Trophoblast cell (in vitro differentiated cells and primary cell): Measurements from ENCODE around the gene C10orf90.

Source experiments
- DNase-seq, 2 donors: peaks; one replicate each; pipeline ENCODE4 v3.0.0-alpha.2; 2016
- H2AFZ ChIP-seq: 2 replicates; pipeline ENCODE4 v1.6.1; 2013; ENCODE audit warnings: low read length, moderate library complexity, mild to moderate bottlenecking; ENCODE audit not compliant: insufficient read depth, poor library complexity
- H2AK5ac ChIP-seq: 2 replicates; pipeline ENCODE4 v1.6.1; 2013; ENCODE audit warnings: mild to moderate bottlenecking, low read length
- H2BK120ac ChIP-seq: 2 replicates; pipeline ENCODE4 v1.6.1; 2013; ENCODE audit warnings: low read length, mild to moderate bottlenecking, moderate library complexity; ENCODE audit not compliant: insufficient read depth, poor library complexity
- H2BK12ac ChIP-seq: 2 replicates; pipeline ENCODE4 v1.6.1; 2013; ENCODE audit warnings: mild to moderate bottlenecking, low read length, moderate library complexity
- H2BK5ac ChIP-seq: 2 replicates; pipeline ENCODE4 v1.6.1; 2013; ENCODE audit warnings: low read length, low read depth, moderate library complexity, mild to moderate bottlenecking; ENCODE audit not compliant: poor library complexity
- H3K14ac ChIP-seq: 2 replicates; pipeline ENCODE4 v1.6.1; 2013; ENCODE audit warnings: mild to moderate bottlenecking, low read length
- H3K18ac ChIP-seq: 2 replicates; pipeline ENCODE4 v1.6.1; 2013; ENCODE audit warnings: mild to moderate bottlenecking, low read length
- H3K23ac ChIP-seq: 2 replicates; pipeline ENCODE4 v1.6.1; 2013; ENCODE audit warnings: low read length
- H3K27ac ChIP-seq: 2 replicates; pipeline ENCODE4 v1.5.1; 2013; ENCODE audit warnings: low read depth, mild to moderate bottlenecking, inconsistent platforms, low read length, moderate library complexity
- H3K27me3 ChIP-seq: 2 replicates; pipeline ENCODE4 v1.6.1; 2013; ENCODE audit warnings: inconsistent platforms, mild to moderate bottlenecking, low read length, moderate library complexity; ENCODE audit not compliant: insufficient read depth
- H3K36me3 ChIP-seq, 2 experiments: 1 replicate in 1 of 2; 2 replicates in 1 of 2; pipeline ENCODE4 v1.6.1; 2013; ENCODE audit warnings: low read length in 2 of 2, mild to moderate bottlenecking in 2 of 2, moderate library complexity in 1 of 2; ENCODE audit not compliant: insufficient read depth in 2 of 2, control insufficient read depth in 1 of 2
- H3K4ac ChIP-seq: 2 replicates; pipeline ENCODE4 v1.6.1; 2013; ENCODE audit warnings: low read depth, mild to moderate bottlenecking, low read length, moderate library complexity
- H3K4me1 ChIP-seq, 2 experiments: 1 replicate in 1 of 2; 2 replicates in 1 of 2; pipeline ENCODE4 v1.6.1; 2013; ENCODE audit warnings: low read length in 2 of 2, mild to moderate bottlenecking in 2 of 2, moderate library complexity in 1 of 2; ENCODE audit not compliant: insufficient read depth in 2 of 2, control insufficient read depth in 1 of 2
- H3K4me2 ChIP-seq: 2 replicates; pipeline ENCODE4 v1.6.1; 2013; ENCODE audit warnings: inconsistent platforms, mild to moderate bottlenecking, low read length, moderate library complexity
- H3K4me3 ChIP-seq: 2 replicates; pipeline ENCODE4 v1.5.1; 2013; ENCODE audit warnings: mild to moderate bottlenecking, low read depth, low read length, inconsistent platforms
- H3K79me1 ChIP-seq: one replicate; pipeline ENCODE4 v1.6.1; 2013; ENCODE audit warnings: low read length
- H3K79me2 ChIP-seq: 2 replicates; pipeline ENCODE4 v1.6.1; 2013; ENCODE audit warnings: low read length, mild to moderate bottlenecking; ENCODE audit not compliant: control insufficient read depth, insufficient read depth, poor library complexity
- H3K9ac ChIP-seq: 2 replicates; pipeline ENCODE4 v1.6.1; 2013; ENCODE audit warnings: mild to moderate bottlenecking, low read length
- H3K9me3 ChIP-seq: 2 replicates; pipeline ENCODE4 v1.6.1; 2013; ENCODE audit warnings: low read depth, mild to moderate bottlenecking, control low read depth, inconsistent platforms, low read length; ENCODE audit not compliant: insufficient read depth
- H4K12ac ChIP-seq: 2 replicates; pipeline ENCODE4 v1.6.1; 2013; ENCODE audit warnings: low read depth, mild to moderate bottlenecking, low read length, moderate library complexity
- H4K8ac ChIP-seq: 2 replicates; pipeline ENCODE4 v1.6.1; 2013; ENCODE audit warnings: low read depth, mild to moderate bottlenecking, low read length, moderate library complexity
- H4K91ac ChIP-seq: one replicate; pipeline ENCODE4 v1.6.1; 2013; ENCODE audit warnings: low read depth, mild to moderate bottlenecking, low read length, moderate library complexity
- WGBS: extraction: QIAGEN DNeasy Blood & Tissue Kit; methylation state at CpG from one replicate; pipeline ENCODE4 v1.1.7; 2013; ENCODE audit warnings: missing lambda C conversion rate; ENCODE audit not compliant: insufficient read length, insufficient coverage; ENCODE audit errors: extremely low coverage; 5-methylcytosine and 5-hydroxymethylcytosine counted together

Gene C10orf90

GRCh38 chr10:126394948-126395347, 275.5 kb downstream of the C10orf90 start:
- Histone ChIP-seq H3K23ac (no peak overlapping the region), H3K79me2 (no peaks in the 10 kb centered on the region), H4K12ac (no peak overlapping the region), H3K4me1 (peaks cover 9 to 14% of the 10 kb centered on the region in 2 experiments), H4K8ac (no peak overlapping the region), H3K27me3 (no peaks in the 10 kb centered on the region), H3K79me1 (no peaks in the 10 kb centered on the region), H3K4me3 (no peak overlapping the region), H2BK5ac (no peak overlapping the region), H2BK120ac (no peak overlapping the region), H2AK5ac (no peak overlapping the region), H4K91ac (no peak overlapping the region), H3K14ac (no peak overlapping the region), H3K4me2 (no peak overlapping the region), H3K4ac (no peak overlapping the region), H3K36me3 (no peaks in the 10 kb centered on the region), H3K18ac (no peak overlapping the region), H2BK12ac (no peak overlapping the region), H3K9me3 (no peaks in the 10 kb centered on the region), H3K27ac (no peak overlapping the region), H2AFZ (no peak overlapping the region), H3K9ac (no peak overlapping the region)
- WGBS, result no CpG with 5 or more reads among the region's 2 CpGs
- no peak for DNase-seq

DNA sequence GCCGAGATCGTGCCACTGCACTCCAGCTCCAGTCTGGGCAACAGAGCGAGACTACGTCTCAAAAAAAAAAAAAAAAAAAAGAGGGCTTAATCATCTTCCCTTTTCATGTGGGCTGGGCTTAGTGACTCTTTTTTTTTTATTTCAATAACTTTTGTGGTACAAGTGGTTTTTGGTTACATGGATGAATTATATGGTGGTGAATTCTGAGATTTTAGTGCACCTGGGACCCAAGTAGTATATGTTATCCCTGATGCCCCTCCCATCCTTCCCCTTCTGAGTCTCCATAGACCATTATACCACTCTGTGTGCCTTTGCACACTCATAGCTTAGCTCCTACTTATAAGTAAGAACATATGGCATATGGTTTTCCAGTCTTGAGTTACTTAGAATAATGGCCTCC, 277.4 kb downstream of the C10orf90 start:
- H3K36me3 ChIP-seq, result no peaks in the 10 kb centered on the region
- no peak overlapping the region for H3K14ac ChIP-seq
- no peak overlapping the region for H3K4me2 ChIP-seq
- H3K9ac ChIP-seq, result no peak overlapping the region
- H2BK120ac ChIP-seq, result no peak overlapping the region
- H2BK5ac ChIP-seq, result no peak overlapping the region
- H4K91ac ChIP-seq, result no peak overlapping the region
- no peak overlapping the region for H2BK12ac ChIP-seq
- H3K27me3 ChIP-seq, result peaks cover 13% of the 10 kb centered on the region
- peak in 1 of 2 donors; percentile 11 for DNase-seq
- H3K18ac ChIP-seq, result no peak overlapping the region
- no peak overlapping the region for H3K23ac ChIP-seq
- WGBS, result no CpG with 5 or more reads among the region's 4 CpGs
- H3K4ac ChIP-seq, result no peak overlapping the region
- H3K27ac ChIP-seq, result no peak overlapping the region
- no peak overlapping the region for H2AFZ ChIP-seq
- peaks cover 2% of the 10 kb centered on the region for H3K9me3 ChIP-seq
- no peak overlapping the region for H4K12ac ChIP-seq
- no peak overlapping the region for H4K8ac ChIP-seq
- H3K4me3 ChIP-seq, result no peak overlapping the region
- no peaks in the 10 kb centered on the region for H3K79me1 ChIP-seq
- no peaks in the 10 kb centered on the region for H3K79me2 ChIP-seq
- no peak overlapping the region for H2AK5ac ChIP-seq
- H3K4me1 ChIP-seq, result peaks cover 7 to 12% of the 10 kb centered on the region in 2 experiments

GRCh38 chr10:126392469-126392868, 278.0 kb downstream of the C10orf90 start:
- no peak overlapping the region for H2BK120ac ChIP-seq
- WGBS, result no CpG with 5 or more reads among the region's 8 CpGs
- H2BK12ac ChIP-seq, result no peak overlapping the region

DNA sequence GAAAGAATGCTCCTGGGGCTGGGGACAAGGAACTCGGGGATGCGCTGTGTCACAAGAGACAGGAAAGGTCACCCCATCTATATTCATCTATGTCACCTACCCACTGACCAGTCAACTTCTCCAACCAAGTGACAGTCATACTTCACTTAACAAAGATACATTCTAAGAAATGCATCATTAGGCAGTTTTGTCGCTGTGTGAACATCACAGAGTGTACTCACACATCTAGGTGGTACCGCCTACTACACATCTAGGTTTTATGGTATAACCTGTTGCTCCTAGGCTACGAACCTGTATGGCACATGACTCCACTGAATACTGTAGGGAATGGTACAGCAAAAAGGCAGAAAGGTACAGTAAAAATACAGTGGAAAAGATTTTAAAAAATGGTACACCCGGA, 278.4 kb downstream of the C10orf90 start:
- H4K12ac ChIP-seq, result no peak overlapping the region
- H3K4me1 ChIP-seq, result peaks cover 14 to 16% of the 10 kb centered on the region in 2 experiments
- no peak overlapping the region for H2AFZ ChIP-seq
- no peak overlapping the region for H3K23ac ChIP-seq
- no peak overlapping the region for H3K14ac ChIP-seq
- no CpG with 5 or more reads among the region's 6 CpGs for WGBS
- no peaks in the 10 kb centered on the region for H3K79me2 ChIP-seq
- no peak overlapping the region for H2BK12ac ChIP-seq
- H4K8ac ChIP-seq, result no peak overlapping the region
- H3K79me1 ChIP-seq, result no peaks in the 10 kb centered on the region
- H3K27me3 ChIP-seq, result peaks cover 23% of the 10 kb centered on the region
- H3K4me2 ChIP-seq, result no peak overlapping the region
- no peak overlapping the region for H2AK5ac ChIP-seq
- H4K91ac ChIP-seq, result no peak overlapping the region
- H2BK120ac ChIP-seq, result no peak overlapping the region
- no peak overlapping the region for H3K4ac ChIP-seq
- H2BK5ac ChIP-seq, result no peak overlapping the region
- no peaks in the 10 kb centered on the region for H3K36me3 ChIP-seq
- H3K27ac ChIP-seq, result no peak overlapping the region
- peaks cover 2% of the 10 kb centered on the region for H3K9me3 ChIP-seq
- no peak for DNase-seq
- H3K9ac ChIP-seq, result no peak overlapping the region
- H3K18ac ChIP-seq, result no peak overlapping the region
- no peak overlapping the region for H3K4me3 ChIP-seq

More at GRCh38 chr10:126392469-126392868, 278.0 kb downstream of the C10orf90 start:
- Histone ChIP-seq H3K4ac (no peak overlapping the region), H3K23ac (no peak overlapping the region), H3K79me1 (no peaks in the 10 kb centered on the region), H3K27ac (no peak overlapping the region), H4K8ac (no peak overlapping the region), H3K4me1 (peaks cover 12 to 14% of the 10 kb centered on the region in 2 experiments), H3K9ac (no peak overlapping the region), H2BK5ac (no peak overlapping the region), H3K14ac (no peak overlapping the region), H3K36me3 (no peaks in the 10 kb centered on the region), H3K4me3 (no peak overlapping the region), H3K4me2 (no peak overlapping the region), H2AFZ (no peak overlapping the region), H3K18ac (no peak overlapping the region), H3K9me3 (peaks cover 2% of the 10 kb centered on the region), H2AK5ac (no peak overlapping the region), H4K12ac (no peak overlapping the region), H3K27me3 (peaks cover 19% of the 10 kb centered on the region), H3K79me2 (no peaks in the 10 kb centered on the region), H4K91ac (no peak overlapping the region)
- peak in 1 of 2 donors; percentile 44 for DNase-seq
